AG04450 (cell line): Measurements from ENCODE around the gene SOD1. TPM values are rescaled to one million over a fixed set of nuclear protein-coding genes. Genes with fewer than 3 reads are reported as not detected.

ENCODE experiments used
- CTCF ChIA-PET: fragments of 300-600, 350-600 bp; formaldehyde crosslinking; extraction: SDS; loops from one replicate; lab custom pipeline; 2022; ENCODE audit warnings: antibody characterized with exemption, inconsistent platforms; lab: Charles Lee
- POLR2A ChIA-PET: fragments of 350-600 bp; formaldehyde crosslinking; extraction: SDS; loops from one replicate; lab custom pipeline; 2021; ENCODE audit warnings: antibody characterized with exemption, inconsistent platforms; lab: Yijun Ruan, JAX
- DNase-seq: peaks from one replicate; pipeline ENCODE4 v3.0.0-alpha.2; 2011; ENCODE audit warnings: low read depth, low spot score
- H3K27ac ChIP-seq: one replicate; pipeline ENCODE4 v1.5.1; 2012; ENCODE audit warnings: low read depth, low read length, control low read depth
- H3K27me3 ChIP-seq: one replicate; pipeline ENCODE4 v1.6.0; 2012; ENCODE audit warnings: low read length; ENCODE audit not compliant: control insufficient read depth, insufficient read depth
- H3K4me3 ChIP-seq: 2 replicates; pipeline ENCODE4 v1.5.1; 2011; ENCODE audit warnings: mild to moderate bottlenecking, low read depth, low read length, control low read depth
- H3K9me3 ChIP-seq: 2 replicates; pipeline ENCODE4 v1.5.1; 2012; ENCODE audit warnings: low read length; ENCODE audit not compliant: control insufficient read depth, insufficient read depth
- polyA plus RNA-seq: library from polyadenylated mRNA; depleted of rRNA; stranded (reverse); fragments of >200 nt; gene quantifications from 2 replicates; pipeline ENCODE4 v1.2.3, GENCODE V29; 2011
- TF ChIP-seq, protein P1 (sequence below): IDR thresholded peaks from 2 replicates; pipeline ENCODE4 v1.5.1; 2011; ENCODE audit warnings: low read depth, low read length, control low read depth, inconsistent platforms

Gene SOD1
- polyA plus RNA-seq, 1 experiment: 433 TPM

GRCh38 chr21:31666445-31667010, 7.0 kb downstream of the SOD1 start:
- Histone ChIP-seq H3K27me3 (no peaks in the 10 kb centered on the region), H3K9me3 (no peaks in the 10 kb centered on the region), H3K4me3 (no peak overlapping the region), H3K27ac (no peak overlapping the region)
- TF ChIP-seq, protein P1, sequence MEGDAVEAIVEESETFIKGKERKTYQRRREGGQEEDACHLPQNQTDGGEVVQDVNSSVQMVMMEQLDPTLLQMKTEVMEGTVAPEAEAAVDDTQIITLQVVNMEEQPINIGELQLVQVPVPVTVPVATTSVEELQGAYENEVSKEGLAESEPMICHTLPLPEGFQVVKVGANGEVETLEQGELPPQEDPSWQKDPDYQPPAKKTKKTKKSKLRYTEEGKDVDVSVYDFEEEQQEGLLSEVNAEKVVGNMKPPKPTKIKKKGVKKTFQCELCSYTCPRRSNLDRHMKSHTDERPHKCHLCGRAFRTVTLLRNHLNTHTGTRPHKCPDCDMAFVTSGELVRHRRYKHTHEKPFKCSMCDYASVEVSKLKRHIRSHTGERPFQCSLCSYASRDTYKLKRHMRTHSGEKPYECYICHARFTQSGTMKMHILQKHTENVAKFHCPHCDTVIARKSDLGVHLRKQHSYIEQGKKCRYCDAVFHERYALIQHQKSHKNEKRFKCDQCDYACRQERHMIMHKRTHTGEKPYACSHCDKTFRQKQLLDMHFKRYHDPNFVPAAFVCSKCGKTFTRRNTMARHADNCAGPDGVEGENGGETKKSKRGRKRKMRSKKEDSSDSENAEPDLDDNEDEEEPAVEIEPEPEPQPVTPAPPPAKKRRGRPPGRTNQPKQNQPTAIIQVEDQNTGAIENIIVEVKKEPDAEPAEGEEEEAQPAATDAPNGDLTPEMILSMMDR: no peak
- no peak for DNase-seq
- ChIA-PET CTCF (interaction anchor here (0.6 kb wide), 1 partner anchor 14 kb away, joined by 3 read pairs; no protein-coding TSS in a partner anchor), POLR2A (no interaction called here)

DNA sequence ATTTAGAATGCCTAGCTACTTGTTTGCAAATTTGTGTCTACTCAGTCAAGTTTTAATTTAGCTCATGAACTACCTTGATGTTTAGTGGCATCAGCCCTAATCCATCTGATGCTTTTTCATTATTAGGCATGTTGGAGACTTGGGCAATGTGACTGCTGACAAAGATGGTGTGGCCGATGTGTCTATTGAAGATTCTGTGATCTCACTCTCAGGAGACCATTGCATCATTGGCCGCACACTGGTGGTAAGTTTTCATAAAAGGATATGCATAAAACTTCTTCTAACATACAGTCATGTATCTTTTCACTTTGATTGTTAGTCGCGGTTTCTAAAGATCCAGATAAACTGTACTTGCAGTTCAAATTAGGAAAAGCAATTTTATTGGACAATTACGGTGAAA, 7.6 kb downstream of the SOD1 start:
- Histone ChIP-seq H3K27ac (no peak overlapping the region), H3K27me3 (no peaks in the 10 kb centered on the region), H3K4me3 (no peak overlapping the region), H3K9me3 (no peaks in the 10 kb centered on the region)
- CTCF ChIA-PET: interaction anchor here (0.6 kb wide), 1 partner anchor 13 kb away, joined by 3 read pairs; no protein-coding TSS in a partner anchor
- no peak for DNase-seq
- POLR2A ChIA-PET: no interaction called here
- TF ChIP-seq, protein P1: no peak

DNA sequence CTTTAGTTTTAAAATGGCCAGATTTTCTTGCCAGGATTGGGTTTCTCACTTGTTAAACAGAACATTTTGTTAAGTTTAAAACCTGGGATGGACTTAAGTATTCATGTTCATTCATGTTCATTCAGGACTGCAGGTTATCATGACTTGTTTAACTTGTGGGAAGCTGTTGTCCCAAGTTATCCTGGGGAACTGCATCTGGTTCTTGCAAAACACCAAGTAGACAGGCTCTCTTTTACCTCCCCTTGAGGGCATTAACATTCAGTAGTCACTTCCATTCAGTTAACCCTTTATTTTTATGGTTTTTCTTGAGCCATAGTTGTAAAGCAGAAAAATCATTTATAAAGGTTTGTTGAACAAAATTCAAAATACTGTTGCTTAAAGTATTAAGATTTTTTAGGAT, 8.1 kb downstream of the SOD1 start:
- DNase-seq: no peak
- H3K9me3 ChIP-seq: no peaks in the 10 kb centered on the region
- H3K4me3 ChIP-seq: no peak overlapping the region
- H3K27me3 ChIP-seq: no peaks in the 10 kb centered on the region
- ChIA-PET POLR2A (no interaction called here), CTCF (no interaction called here)
- TF ChIP-seq, protein P1: no peak
- no peak overlapping the region for H3K27ac ChIP-seq

DNA sequence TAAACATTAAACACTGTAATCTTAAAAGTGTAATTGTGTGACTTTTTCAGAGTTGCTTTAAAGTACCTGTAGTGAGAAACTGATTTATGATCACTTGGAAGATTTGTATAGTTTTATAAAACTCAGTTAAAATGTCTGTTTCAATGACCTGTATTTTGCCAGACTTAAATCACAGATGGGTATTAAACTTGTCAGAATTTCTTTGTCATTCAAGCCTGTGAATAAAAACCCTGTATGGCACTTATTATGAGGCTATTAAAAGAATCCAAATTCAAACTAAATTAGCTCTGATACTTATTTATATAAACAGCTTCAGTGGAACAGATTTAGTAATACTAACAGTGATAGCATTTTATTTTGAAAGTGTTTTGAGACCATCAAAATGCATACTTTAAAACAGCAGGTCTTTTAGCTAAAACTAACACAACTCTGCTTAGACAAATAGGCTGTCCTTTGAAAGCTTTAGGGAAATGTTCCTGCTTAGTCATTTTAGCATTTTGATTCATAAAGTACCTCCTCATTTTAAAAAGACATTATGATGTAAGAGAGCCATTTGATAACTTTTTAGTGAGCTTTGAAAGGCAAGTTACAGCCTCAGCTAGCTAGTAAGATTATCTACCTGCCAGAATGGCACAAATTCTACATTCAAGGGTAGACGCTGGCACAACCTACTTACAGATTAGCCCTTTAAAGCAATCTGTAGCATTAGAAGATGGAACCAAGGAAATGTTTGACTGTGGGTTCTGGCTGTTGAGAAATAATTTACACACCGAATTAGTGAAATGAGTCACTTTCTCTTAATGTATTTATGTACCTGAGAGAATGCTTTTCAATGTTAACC, 9.4 kb downstream of the SOD1 start:
- TF ChIP-seq, protein P1: no peak
- no peaks in the 10 kb centered on the region for H3K9me3 ChIP-seq
- CTCF ChIA-PET: no interaction called here
- no peak for DNase-seq
- no peaks in the 10 kb centered on the region for H3K27me3 ChIP-seq
- no peak overlapping the region for H3K4me3 ChIP-seq
- POLR2A ChIA-PET: no interaction called here
- H3K27ac ChIP-seq: no peak overlapping the region

DNA sequence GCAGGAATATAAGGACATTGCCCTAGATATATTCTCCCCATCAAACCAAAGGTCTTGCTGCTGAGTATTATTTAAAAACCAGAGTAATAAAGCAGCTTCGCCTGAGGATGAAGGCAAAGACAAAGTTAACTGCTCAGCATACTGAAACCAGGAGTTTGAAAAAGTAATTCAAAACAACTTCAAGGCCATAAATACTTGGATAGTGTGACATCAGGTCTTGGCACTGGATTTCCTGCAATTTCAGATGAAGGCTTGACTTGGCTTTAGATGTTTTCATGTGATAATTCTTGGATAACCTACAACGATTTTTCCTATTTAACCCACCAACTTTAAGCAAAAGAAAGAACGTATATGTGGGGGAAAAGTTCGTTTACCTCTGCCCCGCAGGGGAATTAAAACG, 10.6 kb downstream of the SOD1 start:
- ChIA-PET POLR2A (no interaction called here), CTCF (interaction anchor here (0.5 kb wide), 1 partner anchor 271 kb away, joined by 3 read pairs; no protein-coding TSS in a partner anchor)
- H3K9me3 ChIP-seq: no peaks in the 10 kb centered on the region
- H3K27ac ChIP-seq: no peak overlapping the region
- TF ChIP-seq, protein P1: no peak
- H3K27me3 ChIP-seq: no peaks in the 10 kb centered on the region
- H3K4me3 ChIP-seq: no peak overlapping the region
- no peak for DNase-seq
